Ovary (tissue), 9 donors: ENCODE measurements around the gene ARID1B. TPM values are rescaled to one million over a fixed set of nuclear protein-coding genes. Genes with fewer than 3 reads are reported as not detected.
A peak's percentile ranks its signal among the peaks of the same experiment; 100 is the strongest.

ENCODE experiments used
- DNase-seq, 5 donors: peaks; one replicate each; pipeline ENCODE4 v3.0.0-alpha.2; 2019 to 2020
- H3K27ac ChIP-seq, 2 donors: fragments of 200-600 bp; one replicate each; pipeline versions ENCODE4 v1.5.1 to v1.8.0; 2019 to 2022
- H3K27me3 ChIP-seq: fragments of 200-600 bp; one replicate; pipeline ENCODE4 v1.8.0; 2022
- H3K36me3 ChIP-seq: fragments of 200-600 bp; sonication (generic); one replicate; pipeline ENCODE4 v1.5.1; 2019
- H3K4me1 ChIP-seq: one replicate; pipeline ENCODE4 v1.8.1; 2013; ENCODE audit warnings: mild to moderate bottlenecking, moderate library complexity; ENCODE audit not compliant: insufficient read depth
- H3K4me3 ChIP-seq: fragments of 200-600 bp; sonication (generic); one replicate; pipeline ENCODE4 v1.5.1; 2017
- H3K9me3 ChIP-seq, 2 donors: fragments of 200-600 bp in 1 of 2; sonication (generic) in 1 of 2; one replicate each; pipeline versions ENCODE4 v1.5.1 to v1.8.1; 2013 to 2019; ENCODE audit warnings: mild to moderate bottlenecking in 1 of 2, moderate library complexity in 1 of 2
- EP300 ChIP-seq: sonication (generic); formaldehyde crosslinking; IDR thresholded peaks from one replicate; pipeline ENCODE4 v1.6.1; 2017; ENCODE audit warnings: antibody characterized with exemption
- POLR2A ChIP-seq: fragments of 450-650 bp; IDR thresholded peaks from one replicate; pipeline ENCODE4 v1.6.1; 2017; ENCODE audit warnings: antibody characterized with exemption, mild to moderate bottlenecking, moderate library complexity
- WGBS, 3 donors: extraction: QIAGEN DNeasy Blood & Tissue Kit in 1 of 3; methylation state at CpG; one replicate each; pipeline versions ENCODE4 v1.1.5 to v1.1.7; 2013 to 2017; 5-methylcytosine and 5-hydroxymethylcytosine counted together
- intact Hi-C, 4 donors: fragments of 100-400 bp; cut with DNase I; formaldehyde crosslinking; loops; one replicate each; pipeline versions ENCODE4 v1.11.0 to v1.15.1; 2022 to 2023
- polyA plus RNA-seq, 2 donors: library from polyadenylated mRNA; stranded (reverse); fragments of 200-250 nt in 1 of 2; fragments of 350-450 nt in 1 of 2; fragmentation: Illumina TruSeq in 1 of 2; extraction: RNeasy Lipid Tissue Mini Kit (QIAGEN cat#74804) in 1 of 2; gene quantifications; one replicate each; pipeline ENCODE4 v1.2.3, GENCODE V29; 2013 to 2014
- total RNA-seq, 7 donors: library from RNA; depleted of rRNA in 2 of 7; stranded (reverse); fragments of >200 nt in 2 of 7; fragmentation: NEBNext Ultra II Directional in 3 of 7; extraction: Animal tissue kit (Norgen Biotek cat#: 25700) in 3 of 7; gene quantifications; one replicate each; pipeline versions ENCODE4 v1.1.0 to v1.2.4, GENCODE V29; 2016 to 2023
- TF ChIP-seq, protein P1 (sequence below), 3 donors: fragments of 450-650 bp in 2 of 3; fragments of 200-600 bp in 1 of 3; IDR thresholded peaks; one replicate each; pipeline versions ENCODE4 v1.5.1 to v1.8.0; 2016 to 2022; ENCODE audit warnings: antibody characterized with exemption in 3 of 3, mild to moderate bottlenecking in 1 of 3
- donor health status: DM: no; HTN: no; CAD: no; lungs with moderate emphysema.
- donor health status: DM: no; HTN: no; CAD: no.
- donor health status: Bipolar disorder and iron deficiency.
- donor health status: DM: yes; HTN: yes; CAD: no.
- donor health status: DM: no; HTN: no; CAD: no.
- donor health status: DM: yes; HTN: yes; CAD: no.

Gene ARID1B
- total and polyA plus RNA-seq, 9 donors = 33.2 to 144 (median 105) TPM

DNA sequence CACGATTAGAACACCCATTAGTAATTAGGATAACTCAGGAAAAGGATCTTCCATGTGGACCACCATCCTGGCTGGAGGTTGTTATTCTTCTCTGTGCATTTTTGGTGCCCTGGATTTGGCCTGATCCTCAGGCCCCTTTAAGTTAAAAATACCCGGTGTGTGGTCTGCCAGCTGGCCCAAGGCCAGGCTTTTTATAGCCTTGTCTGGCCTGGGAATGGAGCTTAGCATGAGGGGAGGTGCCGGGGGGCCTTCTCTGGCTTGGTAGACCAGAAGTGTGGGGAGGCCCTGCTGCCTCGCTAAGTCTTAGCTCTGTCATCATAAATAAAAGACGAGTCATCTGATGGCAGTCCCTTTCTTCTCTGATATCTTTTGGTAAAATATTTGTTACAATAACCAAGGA lies 71.4 kb downstream of the ARID1B start:
- no peaks in the 10 kb centered on the region for H3K9me3 ChIP-seq
- DNase-seq = peak; percentile 59 to 76 (median 68)
- H3K4me1 ChIP-seq = peaks cover 31% of the 10 kb centered on the region
- H3K27ac ChIP-seq = no peak overlapping the region
- no peaks in the 10 kb centered on the region for H3K36me3 ChIP-seq
- WGBS, 3 donors = 16 to 24% (median 18%) methylated on average over 5 of the region's 5 CpGs
- H3K27me3 ChIP-seq = no peaks in the 10 kb centered on the region
- TF ChIP-seq EP300 (no peak), POLR2A (no peak)
- TF ChIP-seq, protein P1, sequence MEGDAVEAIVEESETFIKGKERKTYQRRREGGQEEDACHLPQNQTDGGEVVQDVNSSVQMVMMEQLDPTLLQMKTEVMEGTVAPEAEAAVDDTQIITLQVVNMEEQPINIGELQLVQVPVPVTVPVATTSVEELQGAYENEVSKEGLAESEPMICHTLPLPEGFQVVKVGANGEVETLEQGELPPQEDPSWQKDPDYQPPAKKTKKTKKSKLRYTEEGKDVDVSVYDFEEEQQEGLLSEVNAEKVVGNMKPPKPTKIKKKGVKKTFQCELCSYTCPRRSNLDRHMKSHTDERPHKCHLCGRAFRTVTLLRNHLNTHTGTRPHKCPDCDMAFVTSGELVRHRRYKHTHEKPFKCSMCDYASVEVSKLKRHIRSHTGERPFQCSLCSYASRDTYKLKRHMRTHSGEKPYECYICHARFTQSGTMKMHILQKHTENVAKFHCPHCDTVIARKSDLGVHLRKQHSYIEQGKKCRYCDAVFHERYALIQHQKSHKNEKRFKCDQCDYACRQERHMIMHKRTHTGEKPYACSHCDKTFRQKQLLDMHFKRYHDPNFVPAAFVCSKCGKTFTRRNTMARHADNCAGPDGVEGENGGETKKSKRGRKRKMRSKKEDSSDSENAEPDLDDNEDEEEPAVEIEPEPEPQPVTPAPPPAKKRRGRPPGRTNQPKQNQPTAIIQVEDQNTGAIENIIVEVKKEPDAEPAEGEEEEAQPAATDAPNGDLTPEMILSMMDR (IDR thresholded peaks at IDR 0.05) = no peak
- intact Hi-C loops = no loop called here
- H3K4me3 ChIP-seq = no peak overlapping the region

DNA sequence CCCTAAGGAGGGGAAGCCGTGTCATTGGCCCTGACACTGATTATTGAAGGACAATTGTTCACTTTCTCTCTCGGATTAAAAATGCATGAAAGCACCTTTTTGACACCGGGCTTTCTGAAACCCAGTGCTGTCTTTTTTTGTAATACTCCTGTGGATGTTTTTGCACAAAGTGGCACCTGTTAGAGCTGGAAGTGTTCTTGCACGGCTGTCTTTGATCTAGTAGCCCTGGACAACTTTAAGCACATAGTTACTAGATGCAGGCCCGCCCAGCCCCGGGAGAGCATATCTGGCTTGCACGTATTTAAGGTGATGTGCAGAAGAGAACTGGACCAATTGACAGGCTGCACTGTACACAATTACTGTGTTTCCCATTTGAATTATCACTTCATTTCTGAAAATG lies 72.6 kb downstream of the ARID1B start:
- no peak for DNase-seq
- H3K27ac ChIP-seq = no peak overlapping the region
- peaks cover 29% of the 10 kb centered on the region for H3K4me1 ChIP-seq
- H3K27me3 ChIP-seq = no peaks in the 10 kb centered on the region
- TF ChIP-seq, protein P1 (IDR thresholded peaks at IDR 0.05) = no peak
- TF ChIP-seq EP300 (no peak), POLR2A (no peak)
- H3K36me3 ChIP-seq = no peaks in the 10 kb centered on the region
- intact Hi-C loops = no loop called here
- no peak overlapping the region for H3K4me3 ChIP-seq
- 83 to 85% (median 83%) methylated on average over 7 of the region's 7 CpGs for WGBS, 3 donors
- H3K9me3 ChIP-seq = no peaks in the 10 kb centered on the region

DNA sequence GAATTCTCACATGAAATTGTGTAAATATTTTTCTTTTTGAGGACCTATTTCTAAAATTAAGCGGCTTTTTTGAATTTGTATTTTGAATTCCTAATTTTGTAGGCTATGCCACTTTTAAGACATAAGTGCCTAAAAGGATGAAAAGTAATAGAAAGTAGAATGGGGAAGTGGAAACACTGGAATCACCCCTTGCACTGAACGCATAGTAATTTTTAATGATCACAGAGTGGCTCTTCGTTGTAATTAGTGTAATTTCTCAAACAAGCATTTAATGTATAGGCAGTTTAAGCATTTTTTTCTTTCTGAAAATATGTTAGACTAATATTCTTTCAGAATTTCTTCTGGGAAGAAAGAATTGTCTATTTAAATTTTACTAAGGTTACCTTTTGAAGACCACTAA lies 73.2 kb downstream of the ARID1B start:
- TF ChIP-seq, protein P1 (IDR thresholded peaks at IDR 0.05) = no peak
- no peak for TF ChIP-seq POLR2A
- no peak for TF ChIP-seq EP300
- H3K4me3 ChIP-seq = no peak overlapping the region
- no peaks in the 10 kb centered on the region for H3K9me3 ChIP-seq
- DNase-seq = no peak
- H3K4me1 ChIP-seq = peaks cover 26% of the 10 kb centered on the region
- no peaks in the 10 kb centered on the region for H3K36me3 ChIP-seq
- intact Hi-C loops = no loop called here
- 86 to 89% (median 89%) methylated on average over 3 of the region's 3 CpGs for WGBS, 3 donors
- H3K27me3 ChIP-seq = no peaks in the 10 kb centered on the region
- no peak overlapping the region for H3K27ac ChIP-seq

DNA sequence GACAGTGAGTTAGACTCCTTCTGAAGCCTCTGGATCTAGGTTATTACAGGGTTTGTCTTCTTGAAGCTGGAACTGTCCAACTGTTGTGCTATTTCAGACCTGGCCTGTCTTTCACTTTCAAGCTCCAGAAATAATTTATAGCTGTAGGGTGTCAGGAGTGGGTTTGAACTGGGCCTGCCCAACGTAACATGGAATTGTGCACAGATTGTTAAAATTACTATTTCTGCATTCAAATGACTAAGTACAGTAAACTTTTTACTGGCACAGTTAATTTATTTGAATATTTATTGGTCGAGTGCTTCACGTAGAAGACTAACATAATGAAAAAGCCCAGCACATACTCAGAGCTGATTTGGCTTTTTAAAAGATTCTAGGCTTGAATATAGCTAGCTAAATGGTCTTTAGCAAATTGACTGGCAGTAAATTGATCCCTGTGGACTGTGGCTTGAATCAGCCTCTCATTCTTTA lies 74.3 kb downstream of the ARID1B start:
- DNase-seq = no peak
- Histone ChIP-seq H3K4me3 (no peak overlapping the region), H3K27ac (no peak overlapping the region), H3K4me1 (peaks cover 29% of the 10 kb centered on the region), H3K36me3 (no peaks in the 10 kb centered on the region), H3K9me3 (no peaks in the 10 kb centered on the region), H3K27me3 (no peaks in the 10 kb centered on the region)
- TF ChIP-seq EP300 = no peak
- intact Hi-C loops = no loop called here
- WGBS, 3 donors = 35 to 57% (median 47%) methylated on average over 3 of the region's 3 CpGs

DNA sequence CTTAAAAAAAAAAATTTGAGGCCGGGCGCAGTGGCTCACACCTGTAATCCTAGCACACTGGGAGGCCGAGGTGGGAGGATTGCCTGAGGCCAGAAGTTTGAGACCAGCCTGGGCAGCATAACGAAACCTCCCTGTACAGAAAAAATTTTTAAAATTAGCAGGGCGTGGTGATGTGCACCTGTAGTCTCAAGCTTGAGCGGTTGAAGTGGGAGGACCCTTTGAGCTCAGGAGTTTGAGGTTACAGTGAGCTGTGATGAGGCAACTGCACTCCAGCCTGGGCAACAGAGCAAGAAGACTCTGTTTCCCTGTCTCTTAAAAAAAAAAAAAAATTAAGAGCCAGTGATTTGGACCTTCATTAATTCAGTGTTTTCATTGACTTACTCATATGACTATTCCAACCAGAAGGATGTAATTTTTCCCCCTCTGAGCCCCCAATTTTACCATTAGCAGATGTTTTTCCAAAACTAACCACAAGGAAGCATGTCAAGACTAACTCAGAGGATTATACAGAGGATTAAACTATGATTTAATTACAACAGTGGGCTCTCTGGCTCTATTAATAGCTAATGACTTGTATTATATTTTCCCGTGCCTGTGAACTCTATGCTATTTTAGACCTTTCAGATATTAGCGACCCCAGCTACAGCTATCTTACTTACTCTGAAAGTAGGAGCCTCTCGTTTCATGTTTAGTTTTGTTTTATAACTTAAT lies 75.1 kb downstream of the ARID1B start:
- no peak overlapping the region for H3K4me3 ChIP-seq
- no peak overlapping the region for H3K27ac ChIP-seq
- H3K9me3 ChIP-seq = no peaks in the 10 kb centered on the region
- DNase-seq = no peak
- TF ChIP-seq EP300 (no peak), POLR2A (no peak)
- TF ChIP-seq, protein P1 (IDR thresholded peaks at IDR 0.05) = no peak
- intact Hi-C loops = no loop called here
- no peaks in the 10 kb centered on the region for H3K36me3 ChIP-seq
- H3K4me1 ChIP-seq = peaks cover 25% of the 10 kb centered on the region
- no peaks in the 10 kb centered on the region for H3K27me3 ChIP-seq
- WGBS, 3 donors = 70 to 80% (median 75%) methylated on average over 9 of the region's 9 CpGs
